GM12875 (cell line): ENCODE results near the gene RACK1.
A peak's percentile ranks its signal among the peaks of the same experiment; 100 is the strongest.

ENCODE experiments used
- H3K4me3 ChIP-seq: one replicate; pipeline ENCODE4 v1.5.1; 2011; ENCODE audit warnings: low read depth, low read length, control low read depth
- TF ChIP-seq, protein P1 (sequence below): IDR thresholded peaks from 2 replicates; pipeline ENCODE4 v1.5.1; 2011; ENCODE audit warnings: low read depth, mild to moderate bottlenecking, control low read depth, inconsistent platforms, low read length, moderate library complexity, borderline replicate concordance; ENCODE audit not compliant: insufficient read depth

The RACK1 gene

DNA sequence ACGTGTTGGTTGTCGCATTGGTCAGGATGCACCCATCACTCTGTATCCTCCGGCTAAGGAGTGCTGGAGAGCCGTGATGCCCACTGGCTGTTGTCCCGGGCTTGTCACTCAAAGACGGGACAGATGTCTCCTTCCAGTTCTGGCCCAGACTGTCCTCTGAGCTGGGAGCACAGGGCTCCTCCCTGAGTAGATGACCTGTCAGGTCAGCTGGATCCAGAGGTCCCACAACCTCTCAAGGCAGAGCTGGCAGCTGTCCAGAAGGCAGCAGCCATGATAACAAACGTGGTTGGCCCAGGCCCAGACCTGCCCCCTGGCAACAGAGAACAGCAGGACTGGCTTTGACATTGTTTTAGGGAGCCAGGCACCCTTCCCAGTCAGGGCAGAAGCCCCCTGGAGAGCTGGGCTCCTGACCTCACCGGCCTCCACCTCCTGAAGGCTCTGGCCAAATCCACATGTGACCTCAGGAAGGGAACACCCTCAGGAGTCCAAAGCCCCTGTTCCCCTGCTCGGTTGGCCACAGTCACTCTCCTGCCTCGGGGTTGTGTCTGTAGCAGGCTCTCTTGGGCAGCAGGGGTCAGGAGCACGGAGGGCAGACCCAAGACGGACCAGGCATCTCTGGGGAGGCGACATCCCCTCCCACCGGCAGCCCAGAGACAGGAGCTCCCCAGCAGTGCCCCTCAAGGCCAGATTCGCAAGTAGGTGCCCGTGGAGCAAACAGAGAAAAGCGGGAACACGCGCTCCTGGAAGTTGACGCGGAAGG is 49.0 kb downstream of the RACK1 start:
- no peak overlapping the region for H3K4me3 ChIP-seq
- TF ChIP-seq, protein P1, sequence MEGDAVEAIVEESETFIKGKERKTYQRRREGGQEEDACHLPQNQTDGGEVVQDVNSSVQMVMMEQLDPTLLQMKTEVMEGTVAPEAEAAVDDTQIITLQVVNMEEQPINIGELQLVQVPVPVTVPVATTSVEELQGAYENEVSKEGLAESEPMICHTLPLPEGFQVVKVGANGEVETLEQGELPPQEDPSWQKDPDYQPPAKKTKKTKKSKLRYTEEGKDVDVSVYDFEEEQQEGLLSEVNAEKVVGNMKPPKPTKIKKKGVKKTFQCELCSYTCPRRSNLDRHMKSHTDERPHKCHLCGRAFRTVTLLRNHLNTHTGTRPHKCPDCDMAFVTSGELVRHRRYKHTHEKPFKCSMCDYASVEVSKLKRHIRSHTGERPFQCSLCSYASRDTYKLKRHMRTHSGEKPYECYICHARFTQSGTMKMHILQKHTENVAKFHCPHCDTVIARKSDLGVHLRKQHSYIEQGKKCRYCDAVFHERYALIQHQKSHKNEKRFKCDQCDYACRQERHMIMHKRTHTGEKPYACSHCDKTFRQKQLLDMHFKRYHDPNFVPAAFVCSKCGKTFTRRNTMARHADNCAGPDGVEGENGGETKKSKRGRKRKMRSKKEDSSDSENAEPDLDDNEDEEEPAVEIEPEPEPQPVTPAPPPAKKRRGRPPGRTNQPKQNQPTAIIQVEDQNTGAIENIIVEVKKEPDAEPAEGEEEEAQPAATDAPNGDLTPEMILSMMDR, result no peak

DNA sequence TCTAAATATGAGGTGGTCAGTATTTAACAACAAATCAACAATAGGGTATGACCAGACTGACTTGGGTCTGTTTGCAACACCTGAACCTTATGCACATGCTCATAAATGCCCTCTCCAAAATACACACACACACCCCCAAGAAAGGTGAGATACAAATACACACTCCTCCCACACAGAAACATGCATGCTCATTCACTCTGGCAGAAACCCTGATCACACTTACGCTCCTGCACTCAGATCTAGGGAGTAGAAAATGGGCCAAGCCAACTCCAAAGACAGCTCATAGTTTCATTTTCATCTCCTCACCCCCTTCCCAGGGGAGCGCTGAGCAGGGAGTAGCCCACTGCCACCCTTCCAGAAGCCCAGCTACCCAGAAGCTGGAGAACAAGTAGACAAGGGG is 50.0 kb downstream of the RACK1 start:
- TF ChIP-seq, protein P1, result no peak
- no peak overlapping the region for H3K4me3 ChIP-seq

DNA sequence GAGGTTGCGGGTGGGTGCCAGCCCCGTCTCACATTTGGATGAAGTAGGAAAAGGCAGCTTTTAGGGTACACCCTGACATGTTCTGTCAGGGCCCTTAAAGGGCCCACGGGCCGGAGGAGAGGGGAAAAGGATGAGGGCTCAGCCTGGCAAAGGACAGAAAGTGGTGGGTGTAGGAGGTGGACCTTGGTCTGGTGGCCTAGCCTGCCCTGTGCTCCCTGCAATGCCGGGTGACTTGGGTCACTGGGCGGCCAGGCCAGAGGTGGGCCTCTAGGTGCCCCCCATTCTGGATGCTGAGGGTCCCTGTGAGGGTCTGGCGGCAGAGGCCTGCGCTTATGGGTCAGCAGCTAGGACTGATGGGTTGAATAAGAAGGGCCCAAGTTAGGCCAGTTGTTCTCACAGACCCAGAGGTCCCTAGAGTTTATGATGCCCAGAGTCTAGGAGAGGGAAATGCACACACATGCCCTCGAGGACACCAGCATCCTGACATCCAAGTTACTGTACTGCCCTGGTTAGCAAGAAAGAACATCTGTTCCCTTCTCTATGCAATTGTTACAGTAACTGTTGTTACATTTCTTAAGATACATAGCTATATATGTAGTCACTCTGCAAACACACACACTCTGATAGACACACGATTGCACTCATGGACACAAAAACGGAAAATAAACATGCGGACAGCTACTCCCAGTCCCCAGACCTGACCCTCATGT is 51.2 kb downstream of the RACK1 start:
- H3K4me3 ChIP-seq, result peak overlapping the region; percentile 70
- TF ChIP-seq, protein P1, result no peak

DNA sequence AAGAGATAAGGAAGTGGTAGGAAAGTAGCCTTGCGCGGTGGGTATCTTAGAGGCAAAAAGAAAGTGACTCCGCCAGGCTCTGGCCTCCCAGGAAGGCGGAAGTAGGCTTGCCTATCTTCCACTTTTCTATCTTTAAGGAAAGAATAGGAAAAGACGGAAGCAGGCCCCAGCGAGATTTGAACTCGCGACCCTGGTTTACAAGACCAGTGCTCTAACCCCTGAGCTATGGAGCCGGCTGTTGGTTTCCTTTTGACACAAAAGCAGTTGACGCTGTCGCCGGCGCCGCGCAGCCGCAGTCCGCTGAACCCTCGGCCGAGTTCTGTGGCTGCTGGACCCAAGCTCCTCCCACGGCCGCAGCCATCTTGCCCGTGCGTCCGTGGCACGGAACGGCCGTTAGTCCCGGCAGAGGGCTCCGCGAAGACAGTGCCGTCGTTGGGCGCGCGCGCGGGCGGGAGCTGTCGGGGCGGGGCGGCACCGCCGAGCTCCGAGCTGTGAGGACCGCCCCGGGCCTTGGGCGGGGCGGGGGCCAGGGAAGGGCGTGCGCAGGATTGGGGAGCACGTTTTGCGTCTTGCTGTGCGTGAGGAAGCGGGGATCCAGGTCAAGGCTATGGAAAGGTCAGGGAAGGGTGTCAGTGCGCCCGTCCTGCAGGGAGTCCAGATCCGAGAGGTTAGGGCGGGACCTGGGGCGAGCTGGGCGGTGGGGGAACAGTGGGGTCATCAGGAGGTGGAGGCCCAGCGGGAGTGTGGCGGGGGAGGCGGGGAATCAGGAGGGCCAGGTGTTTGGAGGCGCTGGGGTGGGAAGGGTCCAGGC is 52.0 kb downstream of the RACK1 start:
- H3K4me3 ChIP-seq, result peak overlapping the region; percentile 70
- TF ChIP-seq, protein P1, result no peak

DNA sequence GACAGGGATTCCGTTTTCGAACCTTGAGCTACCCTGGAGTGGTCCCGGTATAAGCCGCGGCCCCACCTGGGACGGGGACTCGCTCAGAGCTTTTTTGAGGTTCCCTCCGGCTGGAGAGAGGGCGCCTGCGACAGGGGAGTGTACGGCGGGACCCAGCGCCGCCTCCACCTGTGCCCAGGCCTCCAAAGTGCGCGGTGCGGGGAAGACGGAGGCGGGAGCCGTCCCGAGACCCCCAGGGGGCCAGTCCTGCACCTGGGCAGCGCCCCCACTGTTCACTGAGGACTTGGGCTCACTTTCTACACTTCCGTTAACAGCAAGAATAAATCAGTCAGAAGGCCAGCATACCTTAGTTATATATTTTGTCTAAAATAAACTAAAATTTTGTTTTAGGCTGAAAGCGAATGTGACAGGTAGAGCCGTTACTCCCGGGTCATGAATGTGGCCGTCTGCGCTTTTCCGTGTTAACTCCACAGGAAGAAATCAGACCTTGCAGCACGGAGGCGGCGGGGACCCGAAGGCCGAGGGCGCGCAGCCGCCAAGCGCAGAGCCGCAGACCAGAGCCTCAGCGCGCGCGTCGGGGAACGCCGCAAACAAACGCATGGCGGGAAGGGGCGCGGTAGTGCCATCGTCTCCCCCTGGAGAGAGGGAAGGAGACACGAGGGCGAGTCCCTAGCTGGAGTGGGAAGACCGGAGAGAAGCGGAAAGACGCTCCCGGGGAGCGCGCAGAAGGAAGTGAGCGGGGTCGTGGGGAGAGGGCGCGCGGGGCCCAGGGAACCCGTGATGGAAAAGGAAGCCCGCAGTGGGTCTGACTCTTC is 52.8 kb downstream of the RACK1 start:
- TF ChIP-seq, protein P1, result peak; percentile 38; the same call in 1 of the 2 replicates
- H3K4me3 ChIP-seq, result peak overlapping the region; percentile 70

DNA sequence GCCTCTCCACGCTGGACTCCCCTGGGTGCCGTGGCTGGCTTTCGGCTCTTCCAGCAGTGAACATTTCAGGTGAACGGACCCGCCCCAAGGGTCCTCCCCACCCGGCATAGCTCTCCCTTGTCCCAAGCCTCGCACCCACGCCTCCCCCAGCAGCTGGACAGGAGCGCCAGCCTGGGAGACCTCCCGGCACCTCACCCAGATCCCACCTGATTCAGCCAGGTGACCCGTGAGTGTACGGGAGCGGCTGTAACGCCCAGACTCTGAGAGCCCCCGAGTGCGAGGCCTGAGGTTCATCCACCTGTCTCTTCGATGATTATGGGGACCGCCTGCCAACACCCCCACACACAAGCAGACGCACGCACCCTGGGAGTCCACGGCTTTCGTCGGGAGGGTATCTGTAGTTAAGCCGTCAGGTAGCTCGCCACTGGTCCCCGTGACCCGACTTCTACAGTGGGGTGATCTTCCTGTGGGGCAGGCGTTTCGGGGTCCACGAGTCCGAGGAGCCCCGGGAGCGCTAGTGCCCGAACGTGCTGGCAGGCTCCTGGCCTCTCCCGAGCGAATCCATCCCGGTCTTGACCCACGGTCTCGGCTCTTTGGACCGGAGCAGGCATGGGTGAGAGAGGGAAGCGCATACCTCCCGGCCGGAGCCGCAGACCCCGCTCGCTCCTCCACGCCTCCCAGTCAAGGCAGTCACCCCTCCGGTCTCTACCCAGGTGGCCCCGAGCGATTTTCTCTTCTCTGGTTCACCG is 53.6 kb downstream of the RACK1 start:
- H3K4me3 ChIP-seq, result peak overlapping the region; percentile 70
- TF ChIP-seq, protein P1, result no peak
